HepG2 (cell line): ENCODE measurements around the gene SLC23A2. TPM values are rescaled to one million over a fixed set of nuclear protein-coding genes. Genes with fewer than 3 reads are reported as not detected.
A peak's percentile ranks its signal among the peaks of the same experiment; 100 is the strongest.

Source experiments
- ARNT2 ChIP-seq: sonication (generic); formaldehyde crosslinking; IDR thresholded peaks from 2 replicates; pipeline ENCODE4 v1.8.0; 2022; ENCODE audit warnings: mild to moderate bottlenecking, low read depth, missing genetic modification reagents, moderate library complexity
- CBX2 ChIP-seq, 2 experiments: fragments of 200-600 bp in 1 of 2; sonication (generic); formaldehyde crosslinking in 1 of 2; IDR thresholded peaks; 2 replicates each; pipeline versions ENCODE4 v1.7.0 to v1.8.1; 2018 to 2022; ENCODE audit warnings: low read depth in 2 of 2, low read length in 1 of 2, mild to moderate bottlenecking in 1 of 2, missing genetic modification reagents in 1 of 2
- HDAC6 ChIP-seq: fragments of 200-600 bp; sonication (generic); IDR thresholded peaks from 2 replicates; pipeline ENCODE4 v1.7.0; 2017; ENCODE audit warnings: mild to moderate bottlenecking, antibody characterized with exemption, low read length, low read depth
- KMT2B ChIP-seq: IDR thresholded peaks from 2 replicates; pipeline ENCODE4 v1.6.1; 2016; ENCODE audit warnings: missing genetic modification reagents, missing compliant biosample characterization
- MAF1 ChIP-seq: sonication (generic); formaldehyde crosslinking; IDR thresholded peaks from 2 replicates; pipeline ENCODE4 v1.5.0; 2020; ENCODE audit warnings: missing genetic modification reagents, borderline replicate concordance
- MBD4 ChIP-seq: IDR thresholded peaks from 2 replicates; pipeline ENCODE4 v1.6.1; 2012; ENCODE audit warnings: low read length, inconsistent platforms, borderline replicate concordance
- ZNF263 ChIP-seq: sonication (generic); formaldehyde crosslinking; IDR thresholded peaks from 2 replicates; pipeline ENCODE4 v1.4.0; 2020; ENCODE audit warnings: missing genetic modification reagents
- ZNF451 ChIP-seq: sonication (generic); formaldehyde crosslinking; IDR thresholded peaks from 2 replicates; pipeline ENCODE4 v1.5.0; 2020; ENCODE audit warnings: mild to moderate bottlenecking, missing genetic modification reagents
- ZNF496 ChIP-seq: sonication (generic); formaldehyde crosslinking; IDR thresholded peaks from 2 replicates; pipeline ENCODE4 v1.8.1; 2023; ENCODE audit warnings: mild to moderate bottlenecking, moderate library complexity, missing genetic modification reagents; ENCODE audit not compliant: insufficient replicate concordance
- polyA plus RNA-seq, 8 experiments: library from polyadenylated mRNA; depleted of rRNA in 3 of 8; stranded (reverse) in 7 of 8; unstranded in 1 of 8; fragments of >200 nt; fragmentation: Illumina TruSeq in 4 of 8; extraction: Trizol in 4 of 8; gene quantifications; 2 replicates each; pipeline versions ENCODE4 v1.2.1 to v1.2.3, GENCODE V29; 2011 to 2016; ENCODE audit warnings: low read depth in 4 of 8, missing spikeins in 1 of 8, mixed read lengths in 1 of 8; ENCODE audit not compliant: insufficient read depth in 1 of 8
- total RNA-seq, 5 experiments: library from RNA; depleted of rRNA; stranded (reverse); fragments of >200 nt; fragmentation: Illumina TruSeq; extraction: Trizol; gene quantifications; 2 replicates each; pipeline ENCODE4 v1.2.3, GENCODE V29; 2016; ENCODE audit warnings: low read depth in 1 of 5
- TF ChIP-seq, protein P1 (sequence below): sonication (generic); formaldehyde crosslinking; IDR thresholded peaks from 2 replicates; pipeline ENCODE4 v1.5.1; 2020; ENCODE audit warnings: missing genetic modification reagents, mild to moderate bottlenecking, borderline replicate concordance
- TF ChIP-seq, protein P2 (sequence below): IDR thresholded peaks from 2 replicates; pipeline ENCODE4 v1.6.1; 2012; ENCODE audit warnings: inconsistent platforms
- TF ChIP-seq, protein P3 (sequence below): sonication (generic); formaldehyde crosslinking; IDR thresholded peaks from 2 replicates; pipeline ENCODE4 v1.5.1; 2020; ENCODE audit warnings: mild to moderate bottlenecking, missing genetic modification reagents, borderline replicate concordance
- TF ChIP-seq, protein P4 (sequence below), 2 experiments: sonication (generic) in 1 of 2; formaldehyde crosslinking in 1 of 2; IDR thresholded peaks; 2 replicates each; pipeline versions ENCODE4 v1.5.1 to v1.6.1; 2011 to 2020; ENCODE audit warnings: borderline replicate concordance in 1 of 2, low read depth in 1 of 2, low read length in 1 of 2, mild to moderate bottlenecking in 1 of 2, missing genetic modification reagents in 1 of 2, moderate library complexity in 1 of 2
- TF ChIP-seq, protein P5 (sequence below): sonication (generic); formaldehyde crosslinking; IDR thresholded peaks from 2 replicates; pipeline ENCODE4 v1.9.0; 2021; ENCODE audit warnings: missing genetic modification reagents, borderline replicate concordance
- TF ChIP-seq, protein P6 (sequence below): sonication (generic); formaldehyde crosslinking; IDR thresholded peaks from 2 replicates; pipeline ENCODE4 v1.5.0; 2020; ENCODE audit warnings: missing genetic modification reagents

SLC23A2 gene
- total and polyA plus RNA-seq, 2 of the 13 experiments (the other 11 are each of a cell fraction or from before 2014, with no cell fraction given), result 42.2 to 51.2 TPM

DNA sequence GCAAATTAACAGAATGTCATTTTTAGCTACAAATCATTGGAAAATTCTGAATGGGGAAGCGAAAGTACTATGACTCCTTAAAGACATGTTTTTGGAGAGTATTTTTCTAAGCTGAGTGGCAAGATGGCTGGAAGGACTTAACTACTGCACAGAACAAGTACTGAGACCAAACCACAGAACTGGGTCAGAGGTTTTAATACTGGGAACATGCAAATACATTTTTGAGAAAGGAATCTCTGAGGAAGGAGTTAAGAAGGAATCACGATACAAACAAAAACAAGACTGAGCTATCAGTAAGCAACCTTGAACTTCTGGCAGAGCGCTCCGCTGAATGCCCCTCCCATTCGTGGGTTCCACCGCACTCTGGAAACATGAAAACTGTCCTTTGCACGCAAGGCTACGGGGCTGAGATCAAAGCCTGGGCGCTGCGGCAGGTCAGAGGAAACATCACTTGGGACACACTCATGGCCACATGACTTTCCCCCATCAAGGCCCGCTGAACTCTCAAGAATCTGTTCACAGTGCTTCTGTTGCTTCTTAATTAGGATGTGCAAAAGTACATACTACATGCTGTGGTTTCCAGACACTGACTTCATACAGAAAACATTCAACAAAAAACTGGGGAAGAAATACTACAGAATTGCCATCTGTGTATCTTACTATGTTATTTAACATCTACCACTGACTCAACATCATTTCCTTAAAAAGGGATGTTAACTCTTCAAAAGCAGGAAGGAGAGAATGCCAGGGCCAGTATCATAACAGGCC, 27.8 kb downstream of the SLC23A2 start (continued):
- peak; percentile 31; the same call in 1 of the 2 replicates for TF ChIP-seq ZNF263 (CRISPR knock-in tag)
- peak; percentile 86; the same call in 1 of the 2 replicates for TF ChIP-seq MBD4
- TF ChIP-seq, protein P1, sequence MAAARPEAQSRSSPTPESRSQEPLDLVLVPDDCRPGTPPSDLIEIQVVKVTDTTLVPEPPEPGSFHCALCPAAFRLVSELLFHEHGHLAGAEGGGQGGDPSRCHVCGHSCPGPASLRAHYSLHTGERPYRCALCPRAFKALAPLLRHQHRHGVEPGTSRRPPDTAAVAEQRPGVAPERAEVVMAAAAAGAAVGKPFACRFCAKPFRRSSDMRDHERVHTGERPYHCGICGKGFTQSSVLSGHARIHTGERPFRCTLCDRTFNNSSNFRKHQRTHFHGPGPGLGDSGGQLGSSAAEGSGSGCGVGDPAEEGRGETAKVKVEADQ (CRISPR knock-in tag), result peak; percentile 96
- TF ChIP-seq, protein P2, sequence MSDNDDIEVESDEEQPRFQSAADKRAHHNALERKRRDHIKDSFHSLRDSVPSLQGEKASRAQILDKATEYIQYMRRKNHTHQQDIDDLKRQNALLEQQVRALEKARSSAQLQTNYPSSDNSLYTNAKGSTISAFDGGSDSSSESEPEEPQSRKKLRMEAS, result peak; percentile 93
- TF ChIP-seq ARNT2, result peak; percentile 85; the same call in 1 of the 2 replicates
- TF ChIP-seq KMT2B (CRISPR knock-in tag), result peak; percentile 88
- TF ChIP-seq, protein P3, sequence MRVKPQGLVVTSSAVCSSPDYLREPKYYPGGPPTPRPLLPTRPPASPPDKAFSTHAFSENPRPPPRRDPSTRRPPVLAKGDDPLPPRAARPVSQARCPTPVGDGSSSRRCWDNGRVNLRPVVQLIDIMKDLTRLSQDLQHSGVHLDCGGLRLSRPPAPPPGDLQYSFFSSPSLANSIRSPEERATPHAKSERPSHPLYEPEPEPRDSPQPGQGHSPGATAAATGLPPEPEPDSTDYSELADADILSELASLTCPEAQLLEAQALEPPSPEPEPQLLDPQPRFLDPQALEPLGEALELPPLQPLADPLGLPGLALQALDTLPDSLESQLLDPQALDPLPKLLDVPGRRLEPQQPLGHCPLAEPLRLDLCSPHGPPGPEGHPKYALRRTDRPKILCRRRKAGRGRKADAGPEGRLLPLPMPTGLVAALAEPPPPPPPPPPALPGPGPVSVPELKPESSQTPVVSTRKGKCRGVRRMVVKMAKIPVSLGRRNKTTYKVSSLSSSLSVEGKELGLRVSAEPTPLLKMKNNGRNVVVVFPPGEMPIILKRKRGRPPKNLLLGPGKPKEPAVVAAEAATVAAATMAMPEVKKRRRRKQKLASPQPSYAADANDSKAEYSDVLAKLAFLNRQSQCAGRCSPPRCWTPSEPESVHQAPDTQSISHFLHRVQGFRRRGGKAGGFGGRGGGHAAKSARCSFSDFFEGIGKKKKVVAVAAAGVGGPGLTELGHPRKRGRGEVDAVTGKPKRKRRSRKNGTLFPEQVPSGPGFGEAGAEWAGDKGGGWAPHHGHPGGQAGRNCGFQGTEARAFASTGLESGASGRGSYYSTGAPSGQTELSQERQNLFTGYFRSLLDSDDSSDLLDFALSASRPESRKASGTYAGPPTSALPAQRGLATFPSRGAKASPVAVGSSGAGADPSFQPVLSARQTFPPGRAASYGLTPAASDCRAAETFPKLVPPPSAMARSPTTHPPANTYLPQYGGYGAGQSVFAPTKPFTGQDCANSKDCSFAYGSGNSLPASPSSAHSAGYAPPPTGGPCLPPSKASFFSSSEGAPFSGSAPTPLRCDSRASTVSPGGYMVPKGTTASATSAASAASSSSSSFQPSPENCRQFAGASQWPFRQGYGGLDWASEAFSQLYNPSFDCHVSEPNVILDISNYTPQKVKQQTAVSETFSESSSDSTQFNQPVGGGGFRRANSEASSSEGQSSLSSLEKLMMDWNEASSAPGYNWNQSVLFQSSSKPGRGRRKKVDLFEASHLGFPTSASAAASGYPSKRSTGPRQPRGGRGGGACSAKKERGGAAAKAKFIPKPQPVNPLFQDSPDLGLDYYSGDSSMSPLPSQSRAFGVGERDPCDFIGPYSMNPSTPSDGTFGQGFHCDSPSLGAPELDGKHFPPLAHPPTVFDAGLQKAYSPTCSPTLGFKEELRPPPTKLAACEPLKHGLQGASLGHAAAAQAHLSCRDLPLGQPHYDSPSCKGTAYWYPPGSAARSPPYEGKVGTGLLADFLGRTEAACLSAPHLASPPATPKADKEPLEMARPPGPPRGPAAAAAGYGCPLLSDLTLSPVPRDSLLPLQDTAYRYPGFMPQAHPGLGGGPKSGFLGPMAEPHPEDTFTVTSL (CRISPR knock-in tag), result peak; percentile 100
- TF ChIP-seq, protein P4, sequence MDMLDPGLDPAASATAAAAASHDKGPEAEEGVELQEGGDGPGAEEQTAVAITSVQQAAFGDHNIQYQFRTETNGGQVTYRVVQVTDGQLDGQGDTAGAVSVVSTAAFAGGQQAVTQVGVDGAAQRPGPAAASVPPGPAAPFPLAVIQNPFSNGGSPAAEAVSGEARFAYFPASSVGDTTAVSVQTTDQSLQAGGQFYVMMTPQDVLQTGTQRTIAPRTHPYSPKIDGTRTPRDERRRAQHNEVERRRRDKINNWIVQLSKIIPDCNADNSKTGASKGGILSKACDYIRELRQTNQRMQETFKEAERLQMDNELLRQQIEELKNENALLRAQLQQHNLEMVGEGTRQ (IDR thresholded peaks at IDR 0.05; ENCODE audit: low read depth, low read length), result peak; percentile 71
- TF ChIP-seq, protein P4 (CRISPR knock-in tag; IDR thresholded peaks at IDR 0.05; ENCODE audit: borderline replicate concordance), result peak; percentile 89
- TF ChIP-seq ZNF496 (CRISPR knock-in tag), result no peak
- no peak for TF ChIP-seq MAF1 (CRISPR knock-in tag)
- TF ChIP-seq CBX2 (IDR thresholded peaks at IDR 0.05; ENCODE audit: low read depth, low read length), result no peak
- TF ChIP-seq CBX2 (CRISPR knock-in tag; IDR thresholded peaks at IDR 0.05; ENCODE audit: low read depth), result 0 out of 2 replicates have a peak, but pooled peaks have one; percentile 51
- peak; percentile 64; the same call in 1 of the 2 replicates for TF ChIP-seq ZNF451 (CRISPR knock-in tag)
- TF ChIP-seq, protein P5, sequence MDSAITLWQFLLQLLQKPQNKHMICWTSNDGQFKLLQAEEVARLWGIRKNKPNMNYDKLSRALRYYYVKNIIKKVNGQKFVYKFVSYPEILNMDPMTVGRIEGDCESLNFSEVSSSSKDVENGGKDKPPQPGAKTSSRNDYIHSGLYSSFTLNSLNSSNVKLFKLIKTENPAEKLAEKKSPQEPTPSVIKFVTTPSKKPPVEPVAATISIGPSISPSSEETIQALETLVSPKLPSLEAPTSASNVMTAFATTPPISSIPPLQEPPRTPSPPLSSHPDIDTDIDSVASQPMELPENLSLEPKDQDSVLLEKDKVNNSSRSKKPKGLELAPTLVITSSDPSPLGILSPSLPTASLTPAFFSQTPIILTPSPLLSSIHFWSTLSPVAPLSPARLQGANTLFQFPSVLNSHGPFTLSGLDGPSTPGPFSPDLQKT (CRISPR knock-in tag), result no peak
- TF ChIP-seq, protein P6, sequence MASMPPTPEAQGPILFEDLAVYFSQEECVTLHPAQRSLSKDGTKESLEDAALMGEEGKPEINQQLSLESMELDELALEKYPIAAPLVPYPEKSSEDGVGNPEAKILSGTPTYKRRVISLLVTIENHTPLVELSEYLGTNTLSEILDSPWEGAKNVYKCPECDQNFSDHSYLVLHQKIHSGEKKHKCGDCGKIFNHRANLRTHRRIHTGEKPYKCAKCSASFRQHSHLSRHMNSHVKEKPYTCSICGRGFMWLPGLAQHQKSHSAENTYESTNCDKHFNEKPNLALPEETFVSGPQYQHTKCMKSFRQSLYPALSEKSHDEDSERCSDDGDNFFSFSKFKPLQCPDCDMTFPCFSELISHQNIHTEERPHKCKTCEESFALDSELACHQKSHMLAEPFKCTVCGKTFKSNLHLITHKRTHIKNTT (CRISPR knock-in tag), result no peak
- no peak for TF ChIP-seq HDAC6
